ENCODE data around the gene IFIT3. TPM values are rescaled to one million over a fixed set of nuclear protein-coding genes. Genes with fewer than 3 reads are reported as not detected.

IFIT3 gene
- total RNA-seq, 1 donor from 2014 or later, result 5.3 TPM

DNA sequence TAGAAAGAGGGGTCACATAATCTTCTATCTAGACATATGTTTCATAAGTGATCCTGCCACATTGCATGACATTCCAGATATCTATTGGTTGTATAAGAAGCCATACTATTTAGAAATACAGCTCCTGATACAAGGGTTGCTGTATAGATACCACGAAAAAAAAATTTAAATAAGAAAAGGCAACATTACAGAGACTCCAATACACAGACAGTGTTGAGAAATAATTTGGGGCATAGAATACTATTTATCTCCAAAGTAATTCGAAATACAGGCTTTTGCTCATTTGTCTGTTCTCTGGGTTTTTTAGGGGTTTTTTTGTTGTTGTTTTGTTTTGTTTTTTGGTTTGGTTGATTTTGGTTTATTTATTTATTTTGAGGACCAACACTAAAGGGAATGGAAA lies 23.4 kb upstream of the IFIT3 start:
- no peak overlapping the region for H3K4me3 ChIP-seq (ENCODE audit: low read depth, low read length)
- TF ChIP-seq, protein P1, sequence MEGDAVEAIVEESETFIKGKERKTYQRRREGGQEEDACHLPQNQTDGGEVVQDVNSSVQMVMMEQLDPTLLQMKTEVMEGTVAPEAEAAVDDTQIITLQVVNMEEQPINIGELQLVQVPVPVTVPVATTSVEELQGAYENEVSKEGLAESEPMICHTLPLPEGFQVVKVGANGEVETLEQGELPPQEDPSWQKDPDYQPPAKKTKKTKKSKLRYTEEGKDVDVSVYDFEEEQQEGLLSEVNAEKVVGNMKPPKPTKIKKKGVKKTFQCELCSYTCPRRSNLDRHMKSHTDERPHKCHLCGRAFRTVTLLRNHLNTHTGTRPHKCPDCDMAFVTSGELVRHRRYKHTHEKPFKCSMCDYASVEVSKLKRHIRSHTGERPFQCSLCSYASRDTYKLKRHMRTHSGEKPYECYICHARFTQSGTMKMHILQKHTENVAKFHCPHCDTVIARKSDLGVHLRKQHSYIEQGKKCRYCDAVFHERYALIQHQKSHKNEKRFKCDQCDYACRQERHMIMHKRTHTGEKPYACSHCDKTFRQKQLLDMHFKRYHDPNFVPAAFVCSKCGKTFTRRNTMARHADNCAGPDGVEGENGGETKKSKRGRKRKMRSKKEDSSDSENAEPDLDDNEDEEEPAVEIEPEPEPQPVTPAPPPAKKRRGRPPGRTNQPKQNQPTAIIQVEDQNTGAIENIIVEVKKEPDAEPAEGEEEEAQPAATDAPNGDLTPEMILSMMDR (conservative IDR thresholded peaks at IDR 0.05; ENCODE audit: low read depth, low read length), result no peak
- no peak for DNase-seq (ENCODE audit: low read depth)

DNA sequence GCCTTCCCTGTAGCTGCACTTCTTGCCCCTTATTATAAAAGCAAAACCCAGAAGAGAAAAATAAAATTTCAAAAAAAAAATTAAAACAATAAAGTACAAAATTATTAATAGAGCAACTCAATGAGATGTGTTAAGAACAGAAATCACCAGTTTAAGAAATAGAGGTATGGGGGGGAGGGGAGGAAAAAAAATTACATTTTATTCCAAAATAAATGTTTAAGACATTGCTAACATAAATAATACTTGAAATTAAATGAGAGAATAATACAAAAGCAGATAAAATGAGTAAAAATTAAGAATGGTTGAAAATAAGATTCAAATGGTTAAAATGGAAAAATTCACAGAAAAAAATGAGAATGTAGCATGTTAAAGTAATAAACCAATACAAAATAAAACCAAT lies 22.9 kb upstream of the IFIT3 start:
- H3K4me3 ChIP-seq (ENCODE audit: low read depth, low read length), result no peak overlapping the region
- TF ChIP-seq, protein P1 (conservative IDR thresholded peaks at IDR 0.05; ENCODE audit: low read depth, low read length), result no peak
- no peak for DNase-seq (ENCODE audit: low read depth)

DNA sequence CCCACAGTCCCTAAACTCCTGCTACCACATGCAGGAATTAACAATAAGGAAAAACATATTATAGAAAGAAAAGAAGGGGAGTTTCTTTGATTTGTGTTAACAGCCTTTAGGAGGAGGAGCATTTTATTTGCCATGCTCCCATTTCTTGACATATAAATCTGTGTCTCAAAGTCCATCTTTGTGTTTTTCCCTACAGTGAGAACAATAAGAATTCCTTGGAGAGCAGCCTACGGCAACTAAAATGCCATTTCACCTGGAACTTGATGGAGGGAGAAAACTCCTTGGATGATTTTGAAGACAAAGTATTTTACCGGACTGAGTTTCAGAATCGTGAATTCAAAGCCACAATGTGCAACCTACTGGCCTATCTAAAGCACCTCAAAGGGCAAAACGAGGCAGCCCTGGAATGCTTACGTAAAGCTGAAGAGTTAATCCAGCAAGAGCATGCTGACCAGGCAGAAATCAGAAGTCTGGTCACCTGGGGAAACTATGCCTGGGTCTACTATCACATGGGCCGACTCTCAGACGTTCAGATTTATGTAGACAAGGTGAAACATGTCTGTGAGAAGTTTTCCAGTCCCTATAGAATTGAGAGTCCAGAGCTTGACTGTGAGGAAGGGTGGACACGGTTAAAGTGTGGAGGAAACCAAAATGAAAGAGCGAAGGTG lies 21.9 kb upstream of the IFIT3 start:
- no peak overlapping the region for H3K4me3 ChIP-seq (ENCODE audit: low read depth, low read length)
- no peak for DNase-seq (ENCODE audit: low read depth)
- TF ChIP-seq, protein P1 (conservative IDR thresholded peaks at IDR 0.05; ENCODE audit: low read depth, low read length), result no peak

DNA sequence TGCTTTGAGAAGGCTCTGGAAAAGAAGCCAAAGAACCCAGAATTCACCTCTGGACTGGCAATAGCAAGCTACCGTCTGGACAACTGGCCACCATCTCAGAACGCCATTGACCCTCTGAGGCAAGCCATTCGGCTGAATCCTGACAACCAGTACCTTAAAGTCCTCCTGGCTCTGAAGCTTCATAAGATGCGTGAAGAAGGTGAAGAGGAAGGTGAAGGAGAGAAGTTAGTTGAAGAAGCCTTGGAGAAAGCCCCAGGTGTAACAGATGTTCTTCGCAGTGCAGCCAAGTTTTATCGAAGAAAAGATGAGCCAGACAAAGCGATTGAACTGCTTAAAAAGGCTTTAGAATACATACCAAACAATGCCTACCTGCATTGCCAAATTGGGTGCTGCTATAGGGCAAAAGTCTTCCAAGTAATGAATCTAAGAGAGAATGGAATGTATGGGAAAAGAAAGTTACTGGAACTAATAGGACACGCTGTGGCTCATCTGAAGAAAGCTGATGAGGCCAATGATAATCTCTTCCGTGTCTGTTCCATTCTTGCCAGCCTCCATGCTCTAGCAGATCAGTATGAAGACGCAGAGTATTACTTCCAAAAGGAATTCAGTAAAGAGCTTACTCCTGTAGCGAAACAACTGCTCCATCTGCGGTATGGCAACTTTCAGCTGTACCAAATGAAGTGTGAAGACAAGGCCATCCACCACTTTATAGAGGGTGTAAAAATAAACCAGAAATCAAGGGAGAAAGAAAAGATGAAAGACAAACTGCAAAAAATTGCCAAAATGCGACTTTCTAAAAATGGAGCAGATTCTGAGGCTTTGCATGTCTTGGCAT lies 21.1 kb upstream of the IFIT3 start:
- TF ChIP-seq, protein P1 (conservative IDR thresholded peaks at IDR 0.05; ENCODE audit: low read depth, low read length), result no peak
- H3K4me3 ChIP-seq (ENCODE audit: low read depth, low read length), result no peak overlapping the region
- no peak for DNase-seq (ENCODE audit: low read depth)

DNA sequence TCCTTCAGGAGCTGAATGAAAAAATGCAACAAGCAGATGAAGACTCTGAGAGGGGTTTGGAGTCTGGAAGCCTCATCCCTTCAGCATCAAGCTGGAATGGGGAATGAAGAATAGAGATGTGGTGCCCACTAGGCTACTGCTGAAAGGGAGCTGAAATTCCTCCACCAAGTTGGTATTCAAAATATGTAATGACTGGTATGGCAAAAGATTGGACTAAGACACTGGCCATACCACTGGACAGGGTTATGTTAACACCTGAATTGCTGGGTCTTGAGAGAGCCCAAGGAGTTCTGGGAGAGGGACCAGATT lies 20.6 kb upstream of the IFIT3 start:
- no peak overlapping the region for H3K4me3 ChIP-seq (ENCODE audit: low read depth, low read length)
- no peak for DNase-seq (ENCODE audit: low read depth)
- TF ChIP-seq, protein P1 (conservative IDR thresholded peaks at IDR 0.05; ENCODE audit: low read depth, low read length), result no peak

DNA sequence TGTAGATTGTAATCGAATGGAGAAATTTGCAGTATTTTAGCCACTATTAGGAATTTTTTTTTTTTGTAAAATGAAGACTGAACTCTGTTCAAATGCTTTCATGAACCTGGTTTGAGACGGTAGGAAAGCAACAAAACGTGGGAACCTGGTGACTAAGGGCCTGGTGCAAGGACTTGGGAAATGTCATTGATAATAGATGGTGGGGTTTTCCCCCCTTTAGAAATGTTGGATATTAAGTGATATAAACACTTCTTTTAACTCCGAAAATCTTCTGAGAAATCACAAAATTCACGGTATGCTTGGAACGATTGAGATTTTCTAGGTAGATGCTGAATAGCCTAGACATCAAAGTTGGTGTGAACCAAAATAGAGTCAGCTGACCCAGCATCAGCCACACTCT lies 19.5 kb upstream of the IFIT3 start:
- TF ChIP-seq, protein P1 (conservative IDR thresholded peaks at IDR 0.05; ENCODE audit: low read depth, low read length), result no peak
- H3K4me3 ChIP-seq (ENCODE audit: low read depth, low read length), result no peak overlapping the region
- no peak for DNase-seq (ENCODE audit: low read depth)

All from epithelial cell of proximal tubule (primary cell).